Hematopoietic multipotent progenitor cell treated with erythropoietin and hydrocortisone succinate and interleukin-3 and kit ligand, for 15 days (in vitro differentiated cells): ENCODE data around the gene RNF39.
"Not testable (repeated sequence)": the region's sequence is repeated elsewhere in the genome, so short reads cannot be mapped to it uniquely, and the experiment has no call there.

Source experiments
- DNase-seq: peaks from one replicate; pipeline ENCODE4 v3.0.0-alpha.2; 2015; ENCODE audit warnings: low spot score

The RNF39 gene, protein sequence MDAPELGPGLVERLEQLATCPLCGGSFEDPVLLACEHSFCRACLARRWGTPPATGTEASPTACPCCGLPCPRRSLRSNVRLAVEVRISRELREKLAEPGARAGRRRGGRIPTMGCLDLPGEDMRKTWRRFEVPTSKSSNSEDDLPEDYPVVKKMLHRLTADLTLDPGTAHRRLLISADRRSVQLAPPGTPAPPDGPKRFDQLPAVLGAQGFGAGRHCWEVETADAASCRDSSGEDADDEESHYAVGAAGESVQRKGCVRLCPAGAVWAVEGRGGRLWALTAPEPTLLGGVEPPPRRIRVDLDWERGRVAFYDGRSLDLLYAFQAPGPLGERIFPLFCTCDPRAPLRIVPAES

DNA sequence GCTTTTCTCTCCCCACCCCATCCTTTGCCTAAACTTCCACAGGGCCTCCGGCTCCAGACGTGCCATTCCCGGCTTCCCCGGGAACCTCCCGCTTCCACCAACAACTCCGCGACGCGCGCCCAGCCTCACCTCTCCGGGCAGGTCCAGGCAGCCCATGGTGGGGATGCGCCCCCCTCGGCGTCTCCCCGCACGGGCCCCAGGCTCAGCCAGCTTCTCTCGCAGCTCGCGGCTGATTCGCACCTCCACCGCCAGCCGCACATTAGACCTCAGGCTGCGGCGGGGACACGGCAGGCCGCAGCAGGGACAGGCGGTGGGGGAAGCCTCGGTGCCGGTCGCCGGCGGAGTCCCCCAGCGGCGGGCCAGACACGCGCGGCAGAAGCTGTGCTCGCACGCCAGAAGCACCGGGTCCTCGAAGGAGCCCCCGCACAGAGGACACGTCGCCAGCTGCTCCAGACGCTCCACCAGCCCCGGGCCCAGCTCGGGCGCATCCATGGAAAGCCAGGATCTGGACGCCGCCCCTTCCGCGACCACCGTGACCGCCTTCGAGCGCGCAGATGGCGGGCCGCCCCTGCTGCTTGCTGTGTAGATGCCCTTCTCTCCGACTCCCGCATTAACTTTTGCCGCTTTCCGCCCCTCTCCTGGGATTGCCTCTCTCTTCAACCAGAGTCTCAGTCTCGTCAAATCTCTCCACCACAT lies at the start of gene RNF39:
Gene RNF39, minus strand, starts transcription at position 676 of the 696 bp plus-strand sequence. Its CDS starts 184 bp downstream, at position 492.
- no peak for DNase-seq

DNA sequence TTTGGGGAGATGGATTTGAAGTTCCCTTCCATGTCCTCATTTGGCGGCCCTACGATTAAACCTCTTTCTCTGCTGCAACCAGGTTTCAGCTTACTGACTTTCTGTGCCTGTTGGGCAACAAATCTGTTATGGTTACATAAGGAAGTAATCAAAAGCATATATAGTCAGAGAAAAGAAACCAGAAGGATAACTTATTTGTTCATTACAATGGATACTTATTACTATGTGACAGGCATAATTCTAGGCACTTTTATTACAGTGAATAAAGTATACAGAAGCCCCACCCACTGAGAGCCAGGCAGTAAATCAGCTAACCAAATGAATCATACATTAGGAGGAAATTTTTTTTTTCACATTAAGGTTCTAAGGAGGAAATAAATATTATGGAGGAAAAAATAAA lies 46.9 kb upstream of the RNF39 start:
- DNase-seq, result no peak

DNA sequence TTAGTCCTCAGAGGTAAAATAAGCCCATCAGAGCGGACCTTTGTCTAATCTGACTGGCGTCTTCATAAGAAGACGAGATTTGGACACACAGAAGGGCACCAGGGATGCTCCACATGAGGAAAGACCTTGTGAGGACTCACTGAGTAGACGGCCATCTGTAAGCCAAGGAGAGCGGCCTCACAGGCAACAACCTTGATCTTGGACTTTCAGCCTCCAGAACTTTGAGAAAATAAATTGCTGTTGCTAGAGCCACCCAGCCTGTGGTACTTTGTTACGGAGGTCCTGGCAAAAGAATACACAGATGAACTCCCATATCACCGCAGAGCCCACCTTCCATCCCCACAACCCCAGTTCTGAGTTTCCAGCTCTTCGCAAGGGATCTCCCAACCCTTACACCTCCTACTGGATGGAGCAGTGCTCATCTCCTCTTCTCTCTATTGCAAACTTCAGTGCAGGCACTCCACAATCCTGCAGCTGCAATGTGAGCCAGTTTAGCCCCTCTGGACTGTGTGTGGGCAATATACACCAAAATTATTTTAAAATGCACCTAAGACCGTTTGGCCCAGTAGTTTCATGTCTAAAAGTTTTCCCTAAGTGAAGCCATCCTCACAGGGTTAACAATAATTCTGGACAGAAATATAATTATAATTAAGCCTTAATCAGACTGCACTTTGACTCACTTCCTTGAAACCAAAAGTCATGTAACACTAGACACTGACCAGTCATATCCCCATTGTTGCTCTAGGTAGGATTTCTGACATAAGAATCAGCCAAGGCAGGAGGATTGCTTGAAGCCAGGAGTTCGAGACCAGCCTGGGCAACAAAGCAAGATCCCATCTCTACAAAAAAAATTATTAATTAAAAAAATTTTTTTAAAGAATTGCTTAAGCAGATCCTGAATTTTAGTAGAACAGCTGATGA lies 46.1 kb upstream of the RNF39 start:
- no peak for DNase-seq

DNA sequence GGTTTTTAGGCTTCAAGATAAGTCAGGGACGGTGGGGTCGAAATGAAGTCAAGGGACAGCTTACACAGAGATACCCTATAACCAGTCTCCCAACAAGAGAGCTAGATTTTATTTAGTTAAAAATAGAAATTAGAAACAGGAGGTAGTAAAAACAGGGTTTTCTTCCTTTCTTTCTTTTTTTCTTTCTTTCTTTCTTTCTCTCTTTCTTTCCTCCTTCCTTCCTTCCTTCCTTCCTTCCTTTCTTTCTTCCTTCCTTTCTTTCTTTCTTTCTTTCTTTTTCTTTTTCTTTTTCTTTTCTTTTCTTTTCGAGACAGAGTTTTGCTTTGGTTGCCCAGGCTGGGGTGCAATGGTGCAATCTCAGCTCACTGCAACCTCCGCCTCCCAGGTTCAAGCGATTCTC lies 43.1 kb upstream of the RNF39 start:
- DNase-seq, result not testable (repeated sequence)

DNA sequence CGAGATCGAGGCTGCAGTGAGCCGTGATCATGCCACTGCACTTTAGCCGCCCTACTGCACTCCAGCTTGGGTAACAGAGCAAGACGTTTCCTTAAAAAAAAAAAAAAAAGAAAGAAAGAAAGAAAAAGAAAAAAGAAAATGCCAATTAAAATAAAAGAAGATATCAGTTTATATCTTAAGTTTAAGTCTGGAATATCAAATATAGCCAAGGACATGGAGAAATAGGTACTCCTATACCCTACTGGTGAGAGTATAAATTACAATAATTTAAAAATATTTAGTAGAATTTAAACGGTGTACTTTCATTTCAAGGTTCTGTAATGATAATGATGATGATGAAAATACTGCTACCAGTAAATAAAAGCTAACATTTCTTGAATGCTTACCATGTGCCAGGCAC lies 41.2 kb upstream of the RNF39 start:
- DNase-seq, result no peak

DNA sequence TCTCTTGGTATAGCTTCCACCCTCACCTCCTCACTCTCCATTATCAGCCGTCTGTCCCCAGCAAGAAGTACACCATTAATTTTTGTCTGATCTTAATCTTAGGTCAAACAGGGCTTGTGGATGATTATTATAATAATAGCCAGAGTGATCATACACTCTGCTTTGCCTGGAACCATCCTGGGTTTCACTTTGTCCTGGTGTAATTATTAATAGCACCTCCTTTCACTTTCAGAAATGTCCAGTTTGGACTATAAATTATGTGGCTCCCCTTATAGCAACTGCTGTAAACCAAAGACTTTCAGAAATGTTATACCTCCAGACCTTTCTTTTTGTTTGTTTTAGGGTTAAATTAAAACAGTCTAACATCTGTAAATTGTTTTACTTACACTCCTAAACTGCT lies 38.3 kb upstream of the RNF39 start:
- no peak for DNase-seq

DNA sequence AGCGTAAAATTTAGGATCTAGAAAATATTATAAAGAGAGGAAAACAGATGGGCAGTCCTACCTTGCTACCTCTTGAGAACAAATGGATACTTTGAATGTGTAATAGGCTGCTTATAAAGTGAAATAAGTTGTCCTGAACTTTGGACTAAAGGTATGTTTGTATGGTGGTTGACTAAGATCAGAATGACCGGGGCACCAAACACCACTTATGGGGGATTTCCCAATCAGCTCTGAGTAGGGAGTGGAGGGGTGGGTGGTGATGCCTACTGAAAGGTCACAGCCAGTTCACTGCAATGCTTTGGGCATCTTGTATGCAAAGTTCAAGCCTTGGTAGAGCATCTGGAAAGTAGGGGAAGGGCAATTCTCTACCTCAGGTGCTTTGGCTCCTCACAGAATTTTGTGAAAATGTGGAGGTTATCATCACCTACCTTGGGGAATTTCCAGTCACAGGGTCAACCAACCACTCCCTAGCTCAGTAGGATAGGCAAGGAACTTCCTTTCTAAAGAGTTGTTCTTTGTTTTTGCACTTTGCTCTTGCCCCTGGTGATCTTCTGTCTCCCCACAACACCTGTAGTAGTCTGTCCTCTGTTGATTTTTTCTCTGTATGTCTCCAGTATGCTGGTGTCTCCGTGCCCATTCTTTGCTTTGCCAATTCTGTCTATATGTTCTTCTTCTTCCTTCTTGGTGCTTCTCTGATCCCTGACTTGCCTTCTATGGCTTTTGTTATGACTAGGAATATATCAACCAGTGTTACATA lies 37.6 kb upstream of the RNF39 start, which contains the start of gene TRIM31:
Gene TRIM31, minus strand, starts transcription at position 88 of the 757 bp plus-strand sequence. CDS start 285 bp downstream, outside the sequence.
- DNase-seq, result no peak

DNA sequence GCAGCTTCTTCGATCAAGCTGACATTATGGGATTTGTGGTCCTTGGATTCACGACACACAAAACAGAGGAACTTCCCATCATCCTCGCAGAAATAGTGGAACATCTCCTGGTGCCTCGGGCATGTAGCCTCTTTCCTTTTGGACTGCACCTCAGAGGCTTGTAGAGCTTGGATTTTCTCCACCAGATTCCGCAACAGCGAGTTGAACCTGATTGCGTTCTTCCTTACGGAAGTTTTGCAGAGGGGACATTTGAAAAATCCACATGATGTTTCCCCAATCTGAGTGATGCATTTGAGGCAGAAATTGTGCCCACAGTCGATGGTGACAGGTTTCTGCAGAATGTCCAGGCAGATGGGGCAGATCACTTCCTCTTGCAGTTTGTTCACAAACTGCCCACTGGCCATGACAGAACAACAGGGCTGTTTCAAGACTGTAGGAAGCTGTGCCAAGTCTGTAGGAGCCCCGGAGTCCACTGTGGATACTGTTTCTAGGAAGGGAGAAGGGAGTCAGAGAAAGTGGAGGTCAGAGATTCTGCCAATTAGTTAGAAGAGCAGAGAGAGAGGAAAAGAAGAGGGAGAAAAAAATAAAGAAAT lies 36.9 kb upstream of the RNF39 start:
- DNase-seq, result no peak

DNA sequence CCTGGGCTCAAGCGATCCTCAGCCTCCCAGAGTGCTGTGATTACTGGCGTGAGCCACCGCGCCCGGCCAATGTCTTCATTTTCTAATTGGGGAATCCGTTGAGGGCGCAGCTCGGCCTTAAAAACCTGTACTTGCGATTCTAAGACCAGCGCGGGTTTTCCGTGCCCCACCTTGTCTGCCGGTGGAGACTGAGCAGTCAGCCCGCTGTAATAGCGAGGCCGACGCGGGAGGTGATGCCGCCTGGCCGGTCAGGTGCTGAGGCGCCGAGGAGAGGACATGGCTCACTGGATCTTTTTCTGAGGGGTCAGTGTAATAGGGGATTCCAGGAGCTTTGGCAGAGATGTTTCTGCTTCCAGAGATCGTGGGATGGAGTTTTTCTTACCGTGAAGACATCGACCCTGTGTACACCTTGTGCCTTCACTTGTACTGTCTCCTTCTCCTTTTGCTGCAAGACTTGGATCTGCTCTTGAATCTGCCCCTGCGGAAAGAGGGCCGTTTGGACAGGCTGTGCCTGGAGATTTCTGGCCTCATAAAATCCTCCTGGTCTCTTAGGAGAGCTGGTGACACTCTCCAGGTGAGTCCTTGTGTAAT lies 35.8 kb upstream of the RNF39 start:
- no peak for DNase-seq

DNA sequence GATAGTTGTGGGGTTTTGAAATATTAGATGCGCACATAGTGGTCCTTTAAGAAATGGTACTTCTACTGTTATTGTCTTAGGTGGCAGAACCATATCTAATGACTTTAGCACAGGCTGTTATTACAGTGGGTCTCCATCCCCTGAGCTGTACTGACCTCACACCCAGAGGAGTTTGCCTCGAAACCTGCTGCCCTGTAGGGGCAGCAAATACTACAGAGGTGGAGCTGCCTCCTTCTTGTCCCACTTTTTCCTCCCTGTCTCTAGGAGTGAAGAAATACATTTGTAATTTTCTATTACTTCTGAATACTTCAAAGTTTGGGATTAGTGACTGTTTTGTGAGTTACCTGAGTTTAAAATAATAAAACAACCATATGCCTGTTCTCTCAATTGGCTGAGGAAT lies 29.1 kb upstream of the RNF39 start:
- no peak for DNase-seq

DNA sequence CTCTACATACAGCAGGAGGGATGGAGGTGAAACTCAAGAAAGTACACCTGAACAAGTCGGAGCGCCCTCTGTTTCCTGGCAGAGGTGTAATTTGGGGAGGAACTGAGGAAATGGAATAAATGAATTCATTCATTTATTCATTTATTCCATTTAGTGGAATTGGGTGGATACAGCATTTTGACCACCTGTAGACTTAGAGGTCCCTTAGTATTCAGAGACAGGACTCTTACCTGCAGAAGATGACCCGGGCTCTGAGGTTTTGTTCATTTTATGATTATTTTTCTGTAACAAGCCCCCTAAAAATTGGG lies 28.3 kb upstream of the RNF39 start:
- no peak for DNase-seq

DNA sequence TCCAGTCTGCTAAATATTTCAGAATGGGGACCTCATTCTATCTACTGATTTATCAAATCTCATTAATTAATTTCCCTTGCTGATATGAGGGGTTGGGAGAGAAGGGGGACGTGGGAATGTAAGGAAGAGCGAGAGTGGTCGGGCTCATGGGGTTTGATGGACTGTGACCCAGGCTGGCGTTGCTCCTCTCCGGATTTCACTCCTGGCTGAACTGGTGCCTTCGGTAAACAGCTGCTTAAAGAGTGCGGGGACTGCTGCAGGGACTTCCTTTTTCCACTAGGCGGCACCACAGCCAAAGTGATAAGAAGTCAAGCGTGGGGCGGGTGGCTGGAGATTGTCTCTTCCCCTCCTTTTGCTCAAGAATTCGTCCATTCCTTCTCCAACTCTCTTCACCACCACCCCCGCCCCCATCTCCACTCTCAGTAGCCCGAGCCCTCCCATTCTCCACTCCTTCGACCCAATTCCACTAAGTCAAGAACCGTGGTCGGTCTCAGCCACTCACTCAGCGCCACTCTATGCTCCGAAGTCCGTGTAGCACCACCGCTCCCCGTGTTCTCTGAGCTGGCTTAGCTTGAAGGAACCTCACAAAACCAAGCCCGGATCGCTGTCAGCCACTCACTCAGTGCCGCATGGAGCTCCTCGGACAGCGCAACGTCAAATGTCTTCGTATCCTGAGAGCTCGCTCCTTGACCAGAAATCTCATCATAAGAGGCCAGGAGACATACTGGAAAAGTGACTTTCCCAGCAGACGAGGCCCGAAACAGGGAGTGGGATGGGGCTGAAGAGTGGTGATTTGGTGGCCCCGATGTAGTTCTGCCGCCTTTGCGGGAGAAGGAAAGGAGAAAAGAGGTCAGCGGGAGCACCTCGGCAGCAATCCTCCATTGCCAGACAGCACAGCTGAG lies 27.7 kb upstream of the RNF39 start:
- peak; percentile 93 for DNase-seq

DNA sequence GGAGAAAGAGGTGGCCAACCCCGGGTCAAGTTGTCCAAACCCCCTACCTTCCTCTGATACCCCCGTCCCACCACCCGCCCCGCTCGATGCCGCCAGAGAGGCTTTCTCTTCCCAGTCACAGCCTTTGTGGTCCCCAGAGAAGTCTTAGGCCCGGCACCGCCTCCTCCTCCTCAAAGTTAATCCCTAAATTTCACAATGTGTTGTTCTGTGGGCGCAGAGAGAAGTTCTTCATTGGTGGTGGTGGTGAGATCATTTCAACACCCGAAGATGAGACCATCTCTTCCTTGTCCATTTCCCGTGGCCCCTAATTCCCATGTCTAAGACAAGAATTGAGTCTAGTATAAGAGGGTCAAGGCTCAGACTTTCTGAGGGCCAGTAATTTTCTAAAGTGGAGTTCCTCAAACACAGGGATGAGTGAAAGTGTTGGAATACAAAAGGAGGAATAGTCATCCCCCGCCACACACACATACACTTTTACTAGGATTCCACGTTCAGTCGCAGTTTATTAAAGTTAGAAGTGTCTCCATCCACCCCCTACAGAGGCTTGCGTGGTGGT lies 26.9 kb upstream of the RNF39 start:
- no peak for DNase-seq

DNA sequence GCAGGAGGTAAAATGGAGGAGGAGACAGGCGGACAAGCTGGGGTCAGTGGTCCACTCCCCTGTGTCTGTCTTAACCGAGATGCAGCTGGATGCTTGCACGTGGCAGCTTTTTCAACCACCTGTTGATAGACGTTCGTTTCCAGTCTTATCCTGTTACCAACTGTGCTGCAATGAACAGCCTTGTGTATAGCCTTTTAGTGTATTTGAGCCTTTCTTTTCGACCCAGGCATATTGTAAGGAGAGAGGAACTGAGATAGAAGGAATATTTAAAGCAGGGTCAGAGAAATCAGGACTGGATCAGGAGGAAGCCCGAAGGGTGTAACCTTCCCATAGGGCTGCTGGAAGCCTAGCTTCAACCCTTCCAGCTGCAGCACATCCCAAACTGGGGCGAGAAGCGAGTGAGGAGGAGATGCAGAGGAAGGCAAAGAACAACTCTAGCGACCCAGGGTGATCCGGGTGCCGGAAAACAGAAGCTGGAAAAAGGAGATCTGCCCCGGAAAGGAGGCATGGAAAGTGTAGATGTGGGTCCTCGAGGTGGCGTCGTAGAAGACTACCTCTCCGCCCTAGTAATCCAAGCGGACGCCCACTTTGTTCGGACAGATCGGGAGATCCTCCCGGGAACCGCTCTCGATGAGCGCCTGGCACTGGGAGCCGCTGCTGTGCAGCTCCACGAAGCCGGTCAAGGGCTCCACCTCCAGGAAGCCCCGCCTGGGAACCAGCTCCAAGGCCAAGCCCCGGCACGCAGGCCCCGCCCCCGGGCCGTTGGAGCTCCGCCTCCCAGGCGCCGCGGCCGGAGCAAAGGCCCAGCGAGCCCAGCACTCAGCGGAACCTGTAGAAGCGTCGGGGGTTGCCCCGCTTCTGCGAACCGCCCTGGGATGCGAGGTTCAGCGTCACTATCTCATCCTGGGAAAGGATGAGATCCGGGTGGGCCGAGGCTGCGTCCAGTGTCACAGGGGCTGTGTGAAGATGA lies 26.2 kb upstream of the RNF39 start:
- DNase-seq, result peak; percentile 88

DNA sequence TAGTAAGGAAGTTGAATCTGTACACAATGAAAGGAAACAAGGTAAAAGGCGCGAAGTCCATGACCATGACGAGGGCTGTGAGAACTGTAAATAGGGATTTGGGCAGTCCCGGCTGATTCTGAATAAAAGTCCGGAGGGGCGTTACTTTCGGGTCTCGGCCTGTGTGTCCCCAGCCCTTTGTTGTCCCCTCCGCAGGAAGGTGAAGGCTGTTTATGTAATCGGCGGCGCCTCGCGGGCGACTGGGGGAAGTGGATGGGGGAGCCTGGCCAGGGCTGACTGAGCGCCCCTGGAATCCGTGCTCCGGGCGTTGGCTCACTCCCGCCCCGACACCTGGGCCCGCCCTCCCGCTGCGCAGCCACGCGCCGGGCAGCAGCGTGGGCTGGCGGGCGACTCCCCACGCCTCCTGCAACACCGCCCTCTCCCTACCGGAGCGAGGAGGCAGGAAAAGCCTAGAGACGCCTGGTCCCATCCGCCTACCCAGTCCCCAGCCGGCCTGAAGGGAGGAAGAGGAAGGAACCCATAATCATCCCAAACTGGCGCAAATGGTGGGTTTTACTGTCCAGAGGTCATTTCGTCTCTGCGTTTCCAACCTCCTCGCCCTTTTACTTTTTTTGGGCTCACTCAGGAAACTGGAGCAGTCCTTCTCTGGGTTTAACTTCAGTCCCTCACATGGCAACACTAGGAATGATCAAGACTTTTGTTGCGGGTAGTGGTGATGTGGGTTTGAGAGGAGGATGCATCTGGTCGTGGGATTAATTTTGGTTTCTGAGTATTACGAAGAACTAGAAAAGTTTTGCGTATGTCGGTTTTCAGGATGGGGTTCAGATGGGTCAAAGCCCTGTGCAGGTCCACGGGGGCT lies 25.2 kb upstream of the RNF39 start:
- DNase-seq, result no peak

DNA sequence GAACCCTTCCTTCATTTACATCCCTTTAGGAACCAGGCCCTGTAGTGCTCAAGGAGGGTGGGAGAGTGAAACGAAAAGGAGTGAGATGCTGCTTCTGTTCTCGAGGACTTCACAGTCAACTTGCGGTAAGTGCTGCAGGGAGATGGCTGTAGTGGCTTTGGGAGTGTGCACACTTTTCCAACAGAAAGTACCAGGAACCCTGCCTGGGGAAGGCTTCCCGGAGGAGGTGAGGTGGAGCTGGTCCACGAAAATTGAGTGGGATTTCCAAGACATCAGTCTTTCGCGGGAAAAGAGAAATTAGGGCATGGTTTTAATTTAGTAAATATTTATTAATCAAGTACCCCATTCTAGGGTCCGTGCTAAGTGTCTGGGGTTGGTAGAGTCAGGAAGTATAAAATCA lies 24.6 kb upstream of the RNF39 start:
- DNase-seq, result no peak
